NCI-H446 treated with DMSO at 0.1 percent for 48 hours (cell line): Measurements from ENCODE around the gene RNF40.
"Not testable (repeated sequence)": the region's sequence is repeated elsewhere in the genome, so short reads cannot be mapped to it uniquely, and the experiment has no call there.

Source experiments
- DNase-seq: peaks from one replicate; lab custom pipeline; 2025; lab: John Stamatoyannopoulos, UW

Gene RNF40

DNA sequence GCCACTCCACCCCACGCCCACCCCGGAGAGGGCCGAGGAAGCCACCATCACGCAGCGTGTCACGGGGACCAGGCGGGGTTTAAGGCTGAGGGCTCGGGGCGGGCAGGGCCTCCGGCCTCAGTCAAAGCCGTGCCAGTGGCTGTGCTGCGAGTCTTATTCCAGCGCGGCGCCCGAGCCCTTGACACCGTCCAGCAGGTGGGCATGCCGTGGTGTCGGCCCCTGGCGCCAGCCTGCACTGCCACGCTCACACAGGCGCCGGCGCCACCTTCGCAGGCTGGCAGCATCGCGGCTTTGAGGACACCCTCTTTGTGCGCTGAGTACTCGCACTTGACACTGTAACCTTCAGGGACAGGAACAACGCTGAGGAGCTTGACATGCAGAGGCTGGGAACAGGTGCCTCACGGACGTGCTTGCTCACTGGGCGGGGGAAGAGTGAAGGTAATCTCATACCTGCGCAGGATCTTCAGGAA lies 58.9 kb downstream of the RNF40 start:
- DNase-seq = no peak

DNA sequence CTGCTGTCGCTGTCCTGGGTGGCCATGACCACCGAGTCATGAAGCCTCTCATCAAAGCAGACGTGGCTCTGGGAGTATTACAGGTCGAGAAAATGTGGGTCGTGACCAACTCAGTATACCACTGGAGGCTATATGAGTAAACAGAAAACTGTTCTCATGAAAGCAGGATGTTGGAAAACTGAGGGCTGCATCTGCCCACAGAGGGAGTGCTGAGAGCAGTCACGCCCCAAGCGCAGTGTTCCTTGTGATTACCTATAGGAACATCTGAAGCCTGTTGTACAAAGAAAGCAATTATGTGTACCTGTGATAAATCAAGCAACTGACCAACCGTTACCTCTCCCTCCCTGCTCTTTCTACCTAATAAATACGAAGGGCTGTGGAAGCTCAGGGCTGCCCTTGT lies 59.3 kb downstream of the RNF40 start:
- DNase-seq = not testable (repeated sequence)

- no peak for DNase-seq
Measured at GRCh38 chr16:30821891-30822290, 59.8 kb downstream of the RNF40 start.
